NB4 (cell line): Measurements from ENCODE around the gene FAM209B.

ENCODE experiments used
- POLR2A ChIP-seq: IDR thresholded peaks from 2 replicates; pipeline ENCODE4 v1.6.1; 2011; ENCODE audit warnings: mild to moderate bottlenecking; ENCODE audit not compliant: insufficient read length; ENCODE audit errors: extremely low read depth
- TF ChIP-seq, protein P1 (sequence below): IDR thresholded peaks from one replicate; pipeline ENCODE4 v1.5.1; 2012; ENCODE audit warnings: low read depth, low read length

DNA sequence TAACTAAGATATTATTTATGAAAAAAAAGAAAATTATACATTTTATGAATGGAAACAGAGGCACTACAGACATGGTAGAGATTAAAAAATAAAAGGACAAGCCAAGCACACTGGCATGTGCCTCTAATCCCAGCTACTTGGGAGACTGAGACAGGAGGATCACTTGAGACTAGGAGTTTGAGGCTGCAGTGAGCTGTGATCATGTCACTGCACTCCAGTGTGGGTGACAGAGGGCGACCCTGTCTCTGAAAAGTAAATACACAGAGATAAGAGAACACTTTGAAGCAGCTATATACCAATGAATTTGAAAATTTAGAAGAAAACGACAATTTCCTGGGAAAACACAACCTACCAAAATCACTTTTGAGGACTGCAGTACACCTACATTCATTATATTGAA lies 48.7 kb downstream of the FAM209B start:
- no peak for TF ChIP-seq POLR2A
- TF ChIP-seq, protein P1, sequence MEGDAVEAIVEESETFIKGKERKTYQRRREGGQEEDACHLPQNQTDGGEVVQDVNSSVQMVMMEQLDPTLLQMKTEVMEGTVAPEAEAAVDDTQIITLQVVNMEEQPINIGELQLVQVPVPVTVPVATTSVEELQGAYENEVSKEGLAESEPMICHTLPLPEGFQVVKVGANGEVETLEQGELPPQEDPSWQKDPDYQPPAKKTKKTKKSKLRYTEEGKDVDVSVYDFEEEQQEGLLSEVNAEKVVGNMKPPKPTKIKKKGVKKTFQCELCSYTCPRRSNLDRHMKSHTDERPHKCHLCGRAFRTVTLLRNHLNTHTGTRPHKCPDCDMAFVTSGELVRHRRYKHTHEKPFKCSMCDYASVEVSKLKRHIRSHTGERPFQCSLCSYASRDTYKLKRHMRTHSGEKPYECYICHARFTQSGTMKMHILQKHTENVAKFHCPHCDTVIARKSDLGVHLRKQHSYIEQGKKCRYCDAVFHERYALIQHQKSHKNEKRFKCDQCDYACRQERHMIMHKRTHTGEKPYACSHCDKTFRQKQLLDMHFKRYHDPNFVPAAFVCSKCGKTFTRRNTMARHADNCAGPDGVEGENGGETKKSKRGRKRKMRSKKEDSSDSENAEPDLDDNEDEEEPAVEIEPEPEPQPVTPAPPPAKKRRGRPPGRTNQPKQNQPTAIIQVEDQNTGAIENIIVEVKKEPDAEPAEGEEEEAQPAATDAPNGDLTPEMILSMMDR: no peak
